ENCODE measurements around the gene RFK. TPM values are rescaled to one million over a fixed set of nuclear protein-coding genes. Genes with fewer than 3 reads are reported as not detected.

RFK gene
- total and polyA plus RNA-seq, 8 donors, result 3.8 to 57.7 (median 28.1) TPM

DNA sequence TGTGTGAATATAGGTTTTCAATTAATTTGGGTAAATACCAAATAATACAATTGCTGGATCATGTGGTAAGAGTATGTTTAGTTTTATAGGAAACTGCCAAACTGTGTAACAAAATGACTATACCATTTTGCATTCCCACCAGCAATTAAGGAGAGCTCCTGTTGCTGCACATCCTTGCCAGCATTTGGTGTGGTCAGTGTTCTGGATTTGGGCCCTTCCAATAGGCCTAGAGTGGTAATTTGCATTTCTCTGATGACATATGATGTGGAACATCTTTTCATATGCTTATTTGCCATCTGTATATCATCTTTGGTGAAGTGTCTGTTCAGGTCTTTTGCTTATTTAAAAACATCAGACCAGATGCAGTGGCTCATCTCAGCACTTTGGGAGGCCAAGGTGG is 11.6 kb upstream of the RFK start:
- intact Hi-C loops (cut with DNase I; ENCODE audit: low total_unique reads), result no loop called here
- DNase-seq, result no peak
- H3K27ac ChIP-seq, result no peak overlapping the region

GRCh38 chr9:76405340-76405739 is 11.1 kb upstream of the RFK start:
- no peaks in the 10 kb centered on the region for H3K27me3 ChIP-seq
- DNase-seq, result no peak
- H3K4me1 ChIP-seq, result peaks cover 0 to 13% (median 5%) of the 10 kb centered on the region in 4 donors
- no peak overlapping the region for H3K27ac ChIP-seq
- WGBS, 5 donors, result 66 to 78% (median 77%) methylated on average over 3 of the region's 3 CpGs
- no peak overlapping the region for H3K4me3 ChIP-seq
- intact Hi-C loops (cut with DNase I; ENCODE audit: low total_unique reads), result no loop called here
- no peak for TF ChIP-seq CTCF (IDR thresholded peaks at IDR 0.05)
- no peak for TF ChIP-seq POLR2AphosphoS5 (IDR thresholded peaks at IDR 0.05)
- TF ChIP-seq POLR2A (IDR thresholded peaks at IDR 0.05), result no peak
- TF ChIP-seq EP300 (IDR thresholded peaks at IDR 0.05), result no peak
- no peaks in the 10 kb centered on the region for H3K36me3 ChIP-seq
- H3K9me3 ChIP-seq, result no peaks in the 10 kb centered on the region

More for the DNA sequence above, 11.6 kb upstream of the RFK start:
- no peak for TF ChIP-seq POLR2A (IDR thresholded peaks at IDR 0.05)
- no peaks in the 10 kb centered on the region for H3K27me3 ChIP-seq
- H3K9me3 ChIP-seq, result no peaks in the 10 kb centered on the region
- H3K4me1 ChIP-seq, result peaks cover 0 to 13% (median 5%) of the 10 kb centered on the region in 4 donors
- no peaks in the 10 kb centered on the region for H3K36me3 ChIP-seq
- H3K4me3 ChIP-seq, result no peak overlapping the region

- Histone ChIP-seq H3K4me1 (peaks cover 0 to 13% (median 5%) of the 10 kb centered on the region in 4 donors), H3K4me3 (no peak overlapping the region), H3K27ac (no peak overlapping the region), H3K27me3 (no peaks in the 10 kb centered on the region), H3K9me3 (no peaks in the 10 kb centered on the region), H3K36me3 (no peaks in the 10 kb centered on the region)
- no peak for TF ChIP-seq EP300 (IDR thresholded peaks at IDR 0.05)
- 37 to 58% (median 51%) methylated on average over 1 of the region's 1 CpG for WGBS, 5 donors
- DNase-seq, result no peak
- intact Hi-C loops (cut with DNase I; ENCODE audit: low total_unique reads), result no loop called here
Measured at GRCh38 chr9:76404401-76404800, 10.2 kb upstream of the RFK start.

DNA sequence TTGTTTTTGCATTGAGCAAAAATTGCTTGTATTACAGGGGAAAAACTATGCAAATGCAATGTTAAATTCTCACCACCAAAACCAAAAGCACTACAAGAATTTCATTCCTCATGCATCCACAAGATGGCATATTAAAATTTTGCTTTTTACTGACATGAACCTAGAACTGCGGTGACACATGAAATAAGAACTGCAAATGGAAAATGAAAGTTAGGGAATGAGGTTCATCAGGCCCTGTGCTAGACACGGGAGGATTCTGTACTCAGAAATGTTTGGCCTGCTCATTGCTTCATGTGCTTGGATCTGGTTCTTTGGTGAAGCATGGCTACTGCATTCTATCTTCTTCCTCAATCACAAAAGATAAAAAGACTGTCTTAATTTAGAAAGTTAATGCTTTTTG is 9.1 kb upstream of the RFK start:
- peak in 1 of 2 donors; percentile 77 for DNase-seq
- no peak for TF ChIP-seq EP300 (IDR thresholded peaks at IDR 0.05)
- peak in 5 of 7 experiments; percentile 54 to 91 (median 60) for TF ChIP-seq CTCF (IDR thresholded peaks at IDR 0.05)
- peak in 2 of 3 donors; percentile 37 to 71 for TF ChIP-seq POLR2AphosphoS5 (IDR thresholded peaks at IDR 0.05)
- no peak for TF ChIP-seq POLR2A (IDR thresholded peaks at IDR 0.05)
- H3K27me3 ChIP-seq, result no peaks in the 10 kb centered on the region
- WGBS, 5 donors, result 0 to 3% (median 1%) methylated on average over 2 of the region's 2 CpGs
- H3K36me3 ChIP-seq, result no peaks in the 10 kb centered on the region
- H3K4me1 ChIP-seq, result peaks cover 0 to 13% (median 5%) of the 10 kb centered on the region in 4 donors
- no peaks in the 10 kb centered on the region for H3K9me3 ChIP-seq
- peak overlapping the region; percentile 8 to 70 (median 21) for H3K27ac ChIP-seq
- H3K4me3 ChIP-seq, result no peak overlapping the region
- intact Hi-C loops (cut with DNase I; ENCODE audit: low total_unique reads), result no loop called here

GRCh38 chr9:76401580-76402354 is 7.5 kb upstream of the RFK start:
- Histone ChIP-seq H3K36me3 (no peaks in the 10 kb centered on the region), H3K4me3 (no peak overlapping the region), H3K4me1 (peaks cover 0 to 13% (median 5%) of the 10 kb centered on the region in 4 donors), H3K27me3 (no peaks in the 10 kb centered on the region), H3K27ac (no peak overlapping the region), H3K9me3 (no peaks in the 10 kb centered on the region)
- intact Hi-C loops (cut with DNase I; ENCODE audit: low total_unique reads), result no loop called here
- WGBS, 5 donors, result 67 to 69% (median 67%) methylated on average over 3 of the region's 3 CpGs
- DNase-seq, result no peak
- TF ChIP-seq POLR2AphosphoS5 (IDR thresholded peaks at IDR 0.05), result no peak
- TF ChIP-seq EP300 (IDR thresholded peaks at IDR 0.05), result no peak
- no peak for TF ChIP-seq POLR2A (IDR thresholded peaks at IDR 0.05)
- no peak for TF ChIP-seq CTCF (IDR thresholded peaks at IDR 0.05)

All from stomach (tissue), 9 donors.